ENCODE measurements around the gene C2CD2. TPM values are rescaled to one million over a fixed set of nuclear protein-coding genes. Genes with fewer than 3 reads are reported as not detected.

The C2CD2 gene
- total RNA-seq, 1 experiment from 2014 or later, result 14.5 TPM

DNA sequence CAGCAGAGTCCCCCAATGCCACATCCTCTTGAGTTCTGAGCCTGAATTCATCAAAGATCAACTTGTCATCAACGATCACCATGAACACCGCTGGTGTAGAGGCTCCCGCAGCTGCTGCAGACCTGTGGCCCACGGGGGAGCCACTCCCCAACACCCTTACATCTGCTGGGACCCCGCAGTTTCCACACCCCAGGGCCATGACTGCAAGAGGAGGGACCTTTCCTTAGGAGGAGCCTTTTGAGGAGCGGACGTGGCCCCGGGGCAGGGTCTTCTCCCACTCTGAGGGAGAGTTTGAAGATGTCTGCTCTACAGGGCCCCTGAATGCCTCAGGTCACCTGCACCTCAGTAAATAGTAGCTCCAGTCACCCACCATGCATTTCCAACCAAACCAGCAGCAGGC, 77.4 kb downstream of the C2CD2 start:
- Histone ChIP-seq H3K27ac (no peak overlapping the region), H3K27me3 (peaks cover 3% of the 10 kb centered on the region; the same call in 1 of the 2 replicates), H3K4me3 (no peak overlapping the region), H3K4me1 (peaks cover 8% of the 10 kb centered on the region), H3K36me3 (no peaks in the 10 kb centered on the region), H3K9me3 (replicated peaks) (no peaks in the 10 kb centered on the region)
- no peak for DNase-seq

GRCh38 chr21:41875086-41875485, 78.7 kb downstream of the C2CD2 start:
- H3K9me3 ChIP-seq (replicated peaks), result no peaks in the 10 kb centered on the region
- H3K4me1 ChIP-seq, result peaks cover 8% of the 10 kb centered on the region
- peaks cover 3% of the 10 kb centered on the region; the same call in 1 of the 2 replicates for H3K27me3 ChIP-seq
- no peak overlapping the region for H3K27ac ChIP-seq
- DNase-seq, result no peak
- H3K4me3 ChIP-seq, result no peak overlapping the region
- H3K36me3 ChIP-seq, result no peaks in the 10 kb centered on the region

DNA sequence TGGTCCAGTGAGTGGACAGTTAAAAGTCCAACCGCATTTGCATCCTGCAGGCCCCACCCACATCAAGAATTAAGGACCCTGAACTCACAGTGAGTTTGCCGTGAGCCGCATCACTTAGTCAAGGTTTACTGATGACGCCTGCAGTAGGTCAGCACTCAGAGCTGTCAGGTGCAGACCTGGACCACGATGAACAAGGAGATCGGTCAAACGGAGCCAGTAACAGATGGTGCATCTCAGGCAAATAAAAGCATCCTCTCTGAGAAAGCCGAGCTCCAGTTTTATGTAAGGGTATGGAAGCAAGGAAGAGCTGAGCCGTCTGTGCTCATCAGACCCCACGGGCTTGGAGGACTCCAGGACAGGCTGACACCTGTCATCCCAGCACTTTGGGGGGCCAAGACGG, 79.2 kb downstream of the C2CD2 start:
- H3K27ac ChIP-seq, result no peak overlapping the region
- H3K9me3 ChIP-seq (replicated peaks), result no peaks in the 10 kb centered on the region
- H3K4me3 ChIP-seq, result no peak overlapping the region
- H3K4me1 ChIP-seq, result peaks cover 8% of the 10 kb centered on the region
- no peak for DNase-seq
- peaks cover 3% of the 10 kb centered on the region; the same call in 1 of the 2 replicates for H3K27me3 ChIP-seq
- H3K36me3 ChIP-seq, result no peaks in the 10 kb centered on the region

- peaks cover 3% of the 10 kb centered on the region; the same call in 1 of the 2 replicates for H3K27me3 ChIP-seq
- no peaks in the 10 kb centered on the region for H3K9me3 ChIP-seq (replicated peaks)
- peaks cover 8% of the 10 kb centered on the region for H3K4me1 ChIP-seq
- no peaks in the 10 kb centered on the region for H3K36me3 ChIP-seq
- H3K27ac ChIP-seq, result no peak overlapping the region
- no peak for DNase-seq
- H3K4me3 ChIP-seq, result no peak overlapping the region
Observed at GRCh38 chr21:41873426-41873825, 80.4 kb downstream of the C2CD2 start.

DNA sequence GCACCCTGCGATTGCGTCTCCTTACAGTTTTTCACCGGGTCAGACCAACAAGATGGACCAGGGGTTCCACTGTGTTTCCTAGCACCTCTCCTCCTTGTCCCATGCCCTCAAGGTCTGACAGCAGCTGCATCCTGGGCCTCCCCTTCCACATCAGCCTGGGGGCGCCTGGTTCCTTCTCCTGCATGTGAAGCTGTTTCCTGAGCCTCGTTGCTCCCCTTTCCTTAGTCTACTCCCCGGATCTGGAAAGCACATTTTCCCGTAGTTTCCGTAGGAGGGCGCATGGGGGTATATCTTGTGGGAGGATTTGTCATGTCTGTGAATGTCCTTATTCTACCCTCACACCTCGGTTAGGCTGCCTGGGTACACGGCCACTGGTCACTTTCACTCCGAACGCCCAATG, 80.8 kb downstream of the C2CD2 start:
- Histone ChIP-seq H3K36me3 (no peaks in the 10 kb centered on the region), H3K27ac (no peak overlapping the region), H3K4me3 (no peak overlapping the region), H3K4me1 (peaks cover 5% of the 10 kb centered on the region), H3K27me3 (peaks cover 3% of the 10 kb centered on the region; the same call in 1 of the 2 replicates), H3K9me3 (replicated peaks) (no peaks in the 10 kb centered on the region)
- no peak for DNase-seq

DNA sequence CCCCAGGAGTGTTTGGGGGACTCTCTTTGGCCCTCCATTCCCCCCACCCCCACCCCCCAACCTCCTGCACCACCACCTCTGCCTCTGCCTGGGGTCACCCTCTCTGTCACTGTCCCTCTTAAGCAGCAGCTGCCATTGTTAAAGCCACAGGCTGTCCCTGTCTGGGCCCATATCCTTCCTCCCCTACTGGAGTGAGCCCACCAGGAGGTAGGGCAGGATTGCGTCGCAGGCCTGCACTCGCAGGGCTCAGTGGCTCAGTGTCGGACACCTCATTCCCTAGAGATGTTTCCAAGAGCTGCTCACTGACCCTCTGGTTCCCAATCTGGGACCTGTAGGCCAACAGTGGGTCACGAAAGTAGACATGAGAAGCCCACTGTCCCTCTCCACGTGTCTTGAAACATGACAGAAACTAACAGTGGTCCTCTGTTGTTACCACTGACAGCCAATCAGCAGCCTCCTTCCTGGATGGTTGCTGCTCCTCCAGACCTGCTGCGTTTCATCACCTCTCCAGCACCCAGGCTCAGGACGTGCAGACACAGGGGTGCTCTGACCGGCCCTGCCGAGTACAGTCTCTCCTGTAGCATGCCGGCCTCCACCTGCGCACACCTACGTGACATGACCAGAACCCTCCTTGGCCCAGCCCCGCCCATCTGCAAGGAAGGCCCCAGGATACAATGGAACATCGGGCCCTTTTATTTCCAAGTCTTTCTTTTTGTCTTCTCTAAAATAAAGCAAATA, 82.4 kb downstream of the C2CD2 start:
- Histone ChIP-seq H3K4me3 (no peak overlapping the region), H3K9me3 (replicated peaks) (no peaks in the 10 kb centered on the region), H3K36me3 (no peaks in the 10 kb centered on the region), H3K27ac (no peak overlapping the region), H3K4me1 (no peaks in the 10 kb centered on the region), H3K27me3 (no peaks in the 10 kb centered on the region)
- no peak for DNase-seq

DNA sequence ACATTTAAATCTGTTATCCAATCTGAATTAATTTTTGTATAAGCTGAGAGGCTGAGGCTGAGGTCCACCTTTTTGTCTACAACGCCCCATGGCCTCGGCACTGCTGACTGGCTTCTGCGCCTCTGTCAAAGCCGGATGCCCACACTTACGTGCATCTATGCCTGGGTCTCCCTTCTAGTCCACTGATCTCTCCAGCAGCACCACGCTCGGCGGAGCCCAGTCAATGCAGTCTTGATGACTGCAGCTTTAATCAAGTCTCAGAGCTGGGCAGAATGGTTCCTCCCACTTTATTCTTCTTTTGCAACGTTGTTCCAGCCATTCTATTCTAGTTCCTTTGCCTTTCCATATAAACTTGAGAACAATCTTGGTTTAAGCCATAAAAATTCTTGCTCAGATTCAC, 84.0 kb downstream of the C2CD2 start:
- Histone ChIP-seq H3K27me3 (no peaks in the 10 kb centered on the region), H3K27ac (no peak overlapping the region), H3K9me3 (replicated peaks) (no peaks in the 10 kb centered on the region), H3K4me3 (no peak overlapping the region), H3K36me3 (no peaks in the 10 kb centered on the region), H3K4me1 (no peaks in the 10 kb centered on the region)
- no peak for DNase-seq

DNA sequence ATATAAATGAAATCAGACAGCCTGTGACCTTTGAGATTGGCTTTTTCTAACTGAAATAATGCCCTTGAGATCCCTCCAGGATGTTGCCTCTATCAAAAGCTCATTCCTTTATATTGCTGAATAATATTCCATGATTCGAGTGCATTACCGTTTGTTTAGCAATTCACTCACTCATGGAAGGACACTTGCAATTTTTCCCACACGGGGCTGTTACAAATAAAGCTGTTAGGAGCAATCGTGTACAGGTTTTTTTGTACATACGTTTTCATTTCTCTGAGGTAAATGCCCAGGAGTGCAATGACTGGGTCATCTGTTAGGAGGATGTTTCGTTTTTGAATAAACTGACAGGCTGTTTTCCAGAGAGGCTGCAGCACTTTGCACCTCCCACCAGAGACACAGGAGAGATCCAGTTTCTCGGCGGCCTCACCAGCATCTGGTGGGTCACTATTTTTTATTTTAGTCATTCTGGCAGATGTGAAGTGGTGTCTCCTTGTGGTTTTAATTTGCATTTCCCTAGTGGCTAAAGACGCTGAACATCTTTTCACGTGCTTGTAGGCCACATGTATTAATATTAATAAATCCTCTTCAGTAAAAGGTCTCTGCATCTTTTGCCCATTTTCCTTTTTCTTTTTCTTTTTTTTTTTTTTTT, 85.6 kb downstream of the C2CD2 start:
- Histone ChIP-seq H3K4me3 (no peak overlapping the region), H3K4me1 (no peaks in the 10 kb centered on the region), H3K27me3 (no peaks in the 10 kb centered on the region), H3K9me3 (replicated peaks) (no peaks in the 10 kb centered on the region), H3K36me3 (no peaks in the 10 kb centered on the region), H3K27ac (no peak overlapping the region)
- DNase-seq, result no peak

DNA sequence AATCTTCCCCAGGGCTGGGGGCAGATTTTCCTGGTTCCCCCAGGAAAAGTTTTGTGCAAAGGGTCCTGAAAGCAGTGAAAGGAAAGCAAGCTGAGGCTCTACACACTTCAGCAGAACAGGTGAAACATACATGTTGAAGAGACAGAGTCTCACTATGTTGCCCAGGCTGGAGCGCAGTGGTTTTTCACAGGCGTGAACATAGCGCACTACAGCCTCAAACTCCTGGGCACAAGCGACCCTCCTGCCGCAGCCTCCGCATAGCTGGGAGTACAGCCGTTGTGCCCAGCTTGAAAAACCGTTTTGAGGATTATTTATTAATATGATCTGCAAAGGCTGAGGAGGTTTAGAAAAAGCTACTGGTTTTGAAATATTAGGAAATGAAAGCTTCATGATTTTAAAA, 86.5 kb downstream of the C2CD2 start:
- no peak for DNase-seq
- Histone ChIP-seq H3K9me3 (replicated peaks) (no peaks in the 10 kb centered on the region), H3K36me3 (no peaks in the 10 kb centered on the region), H3K27me3 (no peaks in the 10 kb centered on the region), H3K27ac (no peak overlapping the region), H3K4me3 (no peak overlapping the region), H3K4me1 (no peaks in the 10 kb centered on the region)

DNA sequence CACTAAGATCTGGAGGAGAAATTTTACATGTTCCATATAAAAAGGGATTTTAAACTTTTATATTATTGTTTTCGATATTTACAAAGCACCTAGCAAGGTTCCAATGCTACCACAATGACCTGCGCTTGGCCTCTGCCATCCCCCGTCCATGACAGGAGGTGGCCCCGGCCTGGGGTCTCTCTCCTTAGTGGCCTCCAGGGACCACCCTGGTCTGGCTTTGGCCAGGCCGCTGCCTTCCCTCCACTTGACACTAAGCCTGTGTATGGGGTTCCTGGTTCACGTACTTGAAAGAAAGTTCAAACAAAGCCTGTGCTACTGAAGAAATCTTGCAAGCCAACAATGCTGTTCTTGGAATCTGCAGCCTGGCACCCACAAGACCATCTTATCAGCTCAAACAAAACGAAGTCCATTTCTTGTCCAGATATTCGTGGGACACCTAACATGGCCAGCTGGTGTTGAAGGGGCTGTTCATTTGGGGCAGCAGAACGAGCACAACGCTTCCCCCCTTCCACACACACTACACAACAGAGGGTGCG, 87.5 kb downstream of the C2CD2 start:
- DNase-seq, result no peak
- no peaks in the 10 kb centered on the region for H3K9me3 ChIP-seq (replicated peaks)
- H3K27ac ChIP-seq, result no peak overlapping the region
- H3K4me3 ChIP-seq, result no peak overlapping the region
- no peaks in the 10 kb centered on the region for H3K27me3 ChIP-seq
- H3K4me1 ChIP-seq, result no peaks in the 10 kb centered on the region
- H3K36me3 ChIP-seq, result no peaks in the 10 kb centered on the region

DNA sequence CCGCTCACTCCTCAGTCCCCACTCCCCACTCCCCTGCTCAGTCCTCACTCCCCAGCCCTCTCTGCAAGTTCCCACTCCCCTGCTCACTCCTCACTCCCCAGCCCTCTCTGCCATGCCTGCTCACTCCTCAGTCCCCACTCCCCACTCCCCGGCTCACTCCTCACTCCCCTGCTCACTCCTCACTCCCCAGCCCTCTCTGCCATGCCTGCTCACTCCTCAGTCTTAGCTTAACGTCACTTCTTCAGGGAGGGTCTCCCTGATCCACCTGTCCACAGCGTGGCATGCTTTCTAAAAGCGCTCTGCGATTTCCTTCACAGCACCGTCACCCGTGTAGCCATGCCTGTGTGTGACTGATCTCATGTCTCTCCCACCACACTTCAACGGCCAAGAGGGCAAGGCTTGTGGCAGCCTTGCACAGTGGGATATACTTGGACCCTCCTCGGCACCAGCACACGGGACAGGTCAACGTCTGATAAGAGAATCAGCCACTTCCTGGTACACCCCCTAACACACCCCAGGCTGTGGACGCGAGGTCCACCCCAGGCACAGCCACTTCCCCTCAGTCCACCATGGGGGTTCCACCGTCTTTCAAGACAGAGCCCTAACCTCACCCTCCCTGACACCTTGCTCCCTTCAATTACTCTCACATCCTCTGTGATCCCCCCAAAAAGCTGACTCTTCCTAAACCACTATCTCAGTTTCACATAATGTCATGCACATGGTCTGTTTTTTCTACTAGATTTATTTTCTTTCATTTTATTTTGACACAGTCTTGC, 88.6 kb downstream of the C2CD2 start:
- Histone ChIP-seq H3K4me1 (no peaks in the 10 kb centered on the region), H3K4me3 (no peak overlapping the region), H3K27ac (no peak overlapping the region), H3K36me3 (no peaks in the 10 kb centered on the region), H3K9me3 (replicated peaks) (no peaks in the 10 kb centered on the region), H3K27me3 (no peaks in the 10 kb centered on the region)
- no peak for DNase-seq

DNA sequence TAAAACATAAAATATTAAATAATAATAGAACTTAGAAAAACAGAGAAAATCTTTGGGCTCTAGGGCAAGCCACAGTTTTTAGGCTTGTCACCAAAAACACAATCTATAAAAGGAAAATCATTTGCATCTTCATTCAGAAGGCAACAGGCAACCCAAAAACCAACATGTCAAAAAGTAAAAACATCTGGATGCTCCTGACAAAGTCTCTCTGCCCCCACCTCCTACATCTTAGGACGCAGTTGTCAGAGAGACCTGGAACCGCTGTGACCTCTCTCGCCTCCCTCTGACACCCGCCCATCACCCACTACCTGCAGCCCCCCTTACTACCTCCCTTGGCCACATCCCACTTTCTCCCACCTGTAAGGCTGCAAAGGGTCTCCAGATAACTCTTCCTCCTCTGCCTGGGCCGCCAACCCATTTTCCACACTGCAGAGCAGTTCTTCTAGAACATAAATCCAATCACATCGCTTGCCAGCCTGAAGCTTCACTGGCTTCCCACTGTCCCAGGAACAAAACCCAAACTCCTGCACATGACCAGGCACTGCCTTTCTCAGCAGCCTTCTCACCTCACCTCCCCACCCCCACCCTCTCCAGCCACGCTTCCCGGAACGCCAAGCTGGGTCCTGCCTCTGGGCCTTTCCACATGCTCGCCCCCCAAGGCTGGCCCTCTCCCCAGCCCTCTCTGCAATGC, 89.4 kb downstream of the C2CD2 start:
- H3K27me3 ChIP-seq, result no peaks in the 10 kb centered on the region
- H3K4me1 ChIP-seq, result no peaks in the 10 kb centered on the region
- H3K27ac ChIP-seq, result no peak overlapping the region
- H3K36me3 ChIP-seq, result no peaks in the 10 kb centered on the region
- no peak for DNase-seq
- H3K4me3 ChIP-seq, result no peak overlapping the region
- no peaks in the 10 kb centered on the region for H3K9me3 ChIP-seq (replicated peaks)

DNA sequence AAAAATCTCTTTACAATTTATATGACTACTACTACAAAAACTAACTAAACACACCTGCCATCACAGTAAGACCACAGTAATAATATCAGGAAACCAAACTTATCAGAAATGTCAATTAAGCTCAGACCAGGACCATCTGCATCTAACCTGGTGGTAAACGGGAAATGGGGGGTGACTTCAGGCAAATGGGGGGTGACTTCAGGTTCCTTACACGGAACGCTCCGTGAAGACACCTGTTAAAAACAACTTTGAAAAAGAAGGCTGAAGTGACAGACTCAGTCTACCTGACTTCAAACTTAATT, 90.4 kb downstream of the C2CD2 start:
- DNase-seq, result no peak
- H3K36me3 ChIP-seq, result no peaks in the 10 kb centered on the region
- no peak overlapping the region for H3K27ac ChIP-seq
- H3K27me3 ChIP-seq, result no peaks in the 10 kb centered on the region
- H3K9me3 ChIP-seq (replicated peaks), result no peaks in the 10 kb centered on the region
- H3K4me1 ChIP-seq, result no peaks in the 10 kb centered on the region
- H3K4me3 ChIP-seq, result no peak overlapping the region

- DNase-seq, result no peak
- H3K27ac ChIP-seq, result no peak overlapping the region
- no peaks in the 10 kb centered on the region for H3K4me1 ChIP-seq
- H3K27me3 ChIP-seq, result no peaks in the 10 kb centered on the region
- H3K9me3 ChIP-seq (replicated peaks), result no peaks in the 10 kb centered on the region
- H3K4me3 ChIP-seq, result no peak overlapping the region
- H3K36me3 ChIP-seq, result no peaks in the 10 kb centered on the region
Observed at GRCh38 chr21:41861987-41862386, 91.8 kb downstream of the C2CD2 start.

- H3K4me1 ChIP-seq, result no peaks in the 10 kb centered on the region
- H3K27ac ChIP-seq, result no peak overlapping the region
- H3K36me3 ChIP-seq, result no peaks in the 10 kb centered on the region
- no peak for DNase-seq
- H3K9me3 ChIP-seq (replicated peaks), result no peaks in the 10 kb centered on the region
- no peaks in the 10 kb centered on the region for H3K27me3 ChIP-seq
- H3K4me3 ChIP-seq, result no peak overlapping the region
Observed at GRCh38 chr21:41861255-41861654, 92.6 kb downstream of the C2CD2 start.

Measured in SJCRH30 (cell line).